ENCODE data around the gene KRTAP5-2.

Gene KRTAP5-2

GRCh38 chr11:1633864-1634263, 35.8 kb upstream of the KRTAP5-2 start:
- H3K4me3 ChIP-seq (ENCODE audit: low read length): no peak overlapping the region
- no peak for DNase-seq (ENCODE audit: low read depth)
- TF ChIP-seq CTCF (IDR thresholded peaks at IDR 0.05; ENCODE audit: insufficient read depth, low read depth, low read length, missing control alignments): no peak

- DNase-seq (ENCODE audit: low read depth): no peak
- H3K4me3 ChIP-seq (ENCODE audit: low read length): no peak overlapping the region
- TF ChIP-seq CTCF (IDR thresholded peaks at IDR 0.05; ENCODE audit: insufficient read depth, low read depth, low read length, missing control alignments): no peak
These were observed 34.1 kb upstream of the KRTAP5-2 start for GRCh38 chr11:1632053-1632714.

- H3K4me3 ChIP-seq (ENCODE audit: low read length): no peak overlapping the region
- no peak for TF ChIP-seq CTCF (IDR thresholded peaks at IDR 0.05; ENCODE audit: insufficient read depth, low read depth, low read length, missing control alignments)
- no peak for DNase-seq (ENCODE audit: low read depth)
These were observed 33.0 kb upstream of the KRTAP5-2 start for GRCh38 chr11:1631066-1631568.

GRCh38 chr11:1630271-1630670, 32.2 kb upstream of the KRTAP5-2 start:
- DNase-seq (ENCODE audit: low read depth): no peak

GRCh38 chr11:1629326-1630185, 31.5 kb upstream of the KRTAP5-2 start, which contains the start of gene KRTAP5-5:
Gene KRTAP5-5, plus strand, starts transcription at chr11:1629775. Its CDS starts 66 bp downstream, at chr11:1629841.
- no peak within 1 kb of the TSS for H3K4me3 ChIP-seq (ENCODE audit: low read length)
- TF ChIP-seq CTCF (IDR thresholded peaks at IDR 0.05; ENCODE audit: insufficient read depth, low read depth, low read length, missing control alignments): no peak
- no peak for DNase-seq (ENCODE audit: low read depth)

More at GRCh38 chr11:1630271-1630670, 32.2 kb upstream of the KRTAP5-2 start:
- TF ChIP-seq CTCF (IDR thresholded peaks at IDR 0.05; ENCODE audit: insufficient read depth, low read depth, low read length, missing control alignments): no peak
- no peak overlapping the region for H3K4me3 ChIP-seq (ENCODE audit: low read length)

- H3K4me3 ChIP-seq (ENCODE audit: low read length): no peak overlapping the region
- DNase-seq (ENCODE audit: low read depth): peak; percentile 31
These were observed 30.6 kb upstream of the KRTAP5-2 start for GRCh38 chr11:1628506-1629325.

More at GRCh38 chr11:1628506-1629325, 30.6 kb upstream of the KRTAP5-2 start:
- TF ChIP-seq CTCF (IDR thresholded peaks at IDR 0.05; ENCODE audit: insufficient read depth, low read depth, low read length, missing control alignments): peak; percentile 86

Measured in epithelial cell of esophagus (primary cell).